HUES6 (cell line): ENCODE measurements around the gene TAMALIN.

ENCODE experiments used
- H3K27ac ChIP-seq: 2 replicates; pipeline ENCODE4 v1.7.0; 2013; ENCODE audit warnings: low read depth, mild to moderate bottlenecking, low read length, inconsistent platforms
- H3K27me3 ChIP-seq: 2 replicates; pipeline ENCODE4 v1.6.1; 2013; ENCODE audit warnings: low read length; ENCODE audit not compliant: control insufficient read depth, insufficient read depth
- H3K36me3 ChIP-seq: 2 replicates; pipeline ENCODE4 v1.6.1; 2013; ENCODE audit warnings: low read length; ENCODE audit not compliant: control insufficient read depth, insufficient read depth
- H3K4me1 ChIP-seq: 2 replicates; pipeline ENCODE4 v1.6.1; 2013; ENCODE audit warnings: low read length; ENCODE audit not compliant: control insufficient read depth, insufficient read depth
- H3K4me3 ChIP-seq: 2 replicates; pipeline ENCODE4 v1.5.1; 2013; ENCODE audit warnings: low read depth, low read length
- H3K9ac ChIP-seq: one replicate; pipeline ENCODE4 v1.6.1; 2013; ENCODE audit warnings: mild to moderate bottlenecking, low read length
- H3K9me3 ChIP-seq: 2 replicates; pipeline ENCODE4 v1.6.1; 2013; ENCODE audit warnings: low read depth, low read length; ENCODE audit not compliant: control insufficient read depth, insufficient read depth

The TAMALIN gene

DNA sequence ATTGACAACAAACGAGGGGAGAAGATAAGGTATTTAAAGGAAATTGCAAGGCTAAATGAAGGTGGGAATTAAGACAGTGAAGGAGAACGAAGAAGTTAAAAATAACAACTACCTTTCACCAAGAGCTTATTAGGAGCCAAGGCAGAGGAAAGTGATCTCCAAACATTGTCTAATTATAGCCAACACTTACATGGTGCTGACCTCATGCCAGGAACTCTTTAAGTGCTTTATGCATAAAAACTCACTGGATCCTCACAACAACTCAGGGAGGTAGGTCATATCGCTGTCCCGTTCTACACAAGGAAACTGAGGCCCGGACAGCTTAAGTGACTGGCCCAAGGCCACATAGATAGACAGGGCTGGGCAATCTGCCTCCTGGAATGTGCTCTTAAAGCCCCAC, 19.5 kb downstream of the TAMALIN start:
- Histone ChIP-seq H3K4me1 (peaks cover 25% of the 10 kb centered on the region), H3K4me3 (peak overlapping the region; percentile 59), H3K27ac (no peak overlapping the region), H3K9me3 (no peaks in the 10 kb centered on the region), H3K27me3 (peaks cover 29% of the 10 kb centered on the region), H3K9ac (no peak overlapping the region), H3K36me3 (no peaks in the 10 kb centered on the region)

DNA sequence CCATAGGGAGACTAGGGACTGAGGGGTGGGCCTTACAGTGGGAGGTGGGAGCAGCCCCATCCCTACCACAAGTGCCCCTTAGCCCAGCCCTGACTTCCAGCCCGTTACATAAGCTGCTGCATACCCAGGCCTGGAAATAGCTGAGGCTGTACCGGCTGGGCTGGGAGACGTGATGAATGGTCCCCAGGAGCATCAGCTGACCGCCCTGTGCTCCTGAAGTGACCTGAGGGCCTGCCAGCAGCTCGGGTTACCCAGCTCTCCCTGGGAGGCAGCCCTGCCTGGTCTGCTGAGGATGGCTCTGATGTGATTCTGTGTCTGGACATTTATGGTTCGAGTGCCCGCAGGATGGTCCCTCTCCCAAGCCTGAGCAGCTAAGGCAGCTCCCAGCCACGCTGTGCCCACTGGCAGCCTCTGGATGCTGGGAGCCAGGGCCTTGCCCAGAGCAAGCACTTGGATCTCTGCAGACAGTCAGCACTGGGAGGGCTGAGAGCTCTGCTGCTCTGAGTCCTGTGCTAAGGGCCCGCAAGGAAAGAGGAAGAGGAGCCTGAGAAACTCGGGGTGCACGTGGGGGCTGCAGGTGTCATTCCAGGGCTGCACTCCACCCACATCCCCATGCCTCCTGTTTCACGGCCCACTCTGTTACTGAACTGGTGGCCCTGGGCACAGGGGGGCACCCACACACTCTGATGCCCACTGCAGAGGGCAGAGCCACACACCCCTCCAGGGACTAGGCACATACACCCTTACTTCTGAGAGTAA, 20.5 kb downstream of the TAMALIN start:
- peaks cover 28% of the 10 kb centered on the region for H3K4me1 ChIP-seq

DNA sequence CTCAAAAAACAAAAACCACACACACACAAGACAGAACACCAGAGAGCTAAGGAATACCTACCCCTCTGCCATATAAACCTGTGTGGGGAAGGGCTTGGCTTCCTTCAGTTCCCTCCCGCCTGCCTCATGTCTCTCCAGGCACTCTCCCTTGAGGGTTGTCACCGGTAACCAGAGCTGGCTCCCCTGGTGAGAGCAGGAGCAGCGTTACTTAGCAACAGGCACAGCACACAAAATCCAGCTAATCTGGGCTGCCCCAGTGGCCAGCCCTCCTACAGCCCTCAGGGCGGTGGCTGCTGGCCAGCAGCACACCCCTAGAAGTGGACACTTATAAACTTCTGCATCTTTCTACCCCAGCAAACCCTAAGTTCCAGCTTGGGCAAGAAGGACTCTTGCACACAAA, 22.9 kb downstream of the TAMALIN start:
- Histone ChIP-seq H3K9ac (no peak overlapping the region), H3K4me1 (peaks cover 32% of the 10 kb centered on the region), H3K9me3 (no peaks in the 10 kb centered on the region)

More for the DNA sequence above, 20.5 kb downstream of the TAMALIN start:
- H3K9me3 ChIP-seq = no peaks in the 10 kb centered on the region
- H3K36me3 ChIP-seq = no peaks in the 10 kb centered on the region
- H3K27me3 ChIP-seq = peaks cover 21% of the 10 kb centered on the region
- no peak overlapping the region for H3K9ac ChIP-seq
- H3K27ac ChIP-seq = no peak overlapping the region
- H3K4me3 ChIP-seq = no peak overlapping the region

GRCh38 chr12:52032446-52032803, 25.7 kb downstream of the TAMALIN start:
- Histone ChIP-seq H3K4me1 (peaks cover 33% of the 10 kb centered on the region), H3K36me3 (no peaks in the 10 kb centered on the region), H3K4me3 (peak overlapping the region; percentile 51), H3K27ac (no peak overlapping the region; the same call in 1 of the 2 replicates), H3K27me3 (peaks cover 30% of the 10 kb centered on the region), H3K9ac (no peak overlapping the region), H3K9me3 (no peaks in the 10 kb centered on the region)

More for the DNA sequence above, 22.9 kb downstream of the TAMALIN start:
- H3K4me3 ChIP-seq = no peak overlapping the region
- peaks cover 12% of the 10 kb centered on the region for H3K27me3 ChIP-seq
- no peaks in the 10 kb centered on the region for H3K36me3 ChIP-seq
- H3K27ac ChIP-seq = no peak overlapping the region

DNA sequence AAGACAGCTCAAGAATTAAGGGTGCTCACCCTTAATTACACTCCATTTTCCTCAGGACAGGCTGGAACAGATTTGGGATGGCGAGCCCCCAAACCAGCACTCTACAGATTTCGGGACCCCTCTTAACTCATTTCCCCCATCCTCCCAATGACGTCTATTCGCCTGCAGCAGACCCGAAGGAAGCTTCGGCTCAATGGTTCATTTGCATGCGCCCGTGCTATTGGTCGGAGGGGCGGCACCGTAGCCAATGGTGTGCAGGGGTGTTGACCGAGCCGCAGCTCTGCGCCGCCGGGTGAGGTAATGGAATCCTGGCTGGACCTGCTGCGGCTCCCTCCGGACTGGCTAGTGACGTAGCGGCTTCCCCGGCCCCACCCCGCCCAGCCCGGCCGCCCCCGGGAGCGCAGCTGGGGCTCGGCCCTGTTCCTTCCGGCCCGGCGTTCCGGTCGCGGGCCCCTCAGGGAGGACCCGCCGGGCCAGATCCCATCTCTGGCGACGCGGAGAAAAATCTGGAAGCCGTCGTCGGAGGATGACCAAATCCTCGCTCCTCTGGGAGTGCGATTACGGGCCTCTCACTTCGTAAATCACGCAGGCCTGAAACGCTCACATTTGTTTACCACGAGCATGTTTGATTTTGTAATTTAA, 26.2 kb downstream of the TAMALIN start:
- H3K36me3 ChIP-seq = no peaks in the 10 kb centered on the region
- H3K27ac ChIP-seq = peak overlapping the region; percentile 46; the same call in 1 of the 2 replicates
- H3K27me3 ChIP-seq = peaks cover 33% of the 10 kb centered on the region
- peak overlapping the region; percentile 47 for H3K9ac ChIP-seq
- peak overlapping the region; percentile 53 for H3K4me3 ChIP-seq
- no peaks in the 10 kb centered on the region for H3K9me3 ChIP-seq
- peaks cover 33% of the 10 kb centered on the region for H3K4me1 ChIP-seq

DNA sequence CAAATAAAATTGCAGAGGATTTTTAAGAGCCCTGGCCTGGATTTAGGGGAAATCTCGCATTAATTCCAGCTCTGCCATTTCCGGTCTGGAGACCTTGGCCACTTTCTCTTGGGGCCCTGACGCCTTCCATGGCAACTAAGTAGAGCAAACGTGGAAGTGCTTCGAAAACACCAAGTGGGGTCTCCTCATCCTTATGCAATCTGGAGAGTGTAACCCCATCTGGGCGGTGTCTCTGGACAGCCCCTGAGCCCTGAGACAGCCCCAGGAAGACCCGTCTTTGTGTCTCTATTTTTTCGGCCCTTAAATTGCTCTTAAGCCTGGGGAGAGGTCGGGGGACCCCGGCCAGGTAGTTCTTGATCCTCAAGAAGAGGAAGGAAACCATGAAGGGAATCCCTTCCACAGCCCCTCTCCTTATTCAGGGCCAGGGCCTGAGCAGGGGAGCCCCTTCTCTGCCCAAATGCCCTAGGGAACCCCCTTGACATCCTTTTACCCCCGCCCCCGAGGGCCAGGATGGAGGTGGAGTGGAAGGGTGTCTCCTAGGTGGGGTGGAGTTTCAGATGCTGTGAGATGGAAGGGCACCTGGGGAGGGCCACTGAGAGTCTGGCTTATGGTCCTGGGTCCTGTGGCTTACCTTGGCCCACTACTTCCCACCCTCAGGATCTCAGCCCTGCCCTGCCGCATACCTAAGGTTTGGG, 26.8 kb downstream of the TAMALIN start:
- peak overlapping the region; percentile 47 for H3K9ac ChIP-seq
- no peaks in the 10 kb centered on the region for H3K9me3 ChIP-seq
- peaks cover 33% of the 10 kb centered on the region for H3K4me1 ChIP-seq
- H3K4me3 ChIP-seq = peak overlapping the region; percentile 53
- H3K27ac ChIP-seq = peak overlapping the region; percentile 46; the same call in 1 of the 2 replicates
- H3K27me3 ChIP-seq = peaks cover 33% of the 10 kb centered on the region
- H3K36me3 ChIP-seq = no peaks in the 10 kb centered on the region

DNA sequence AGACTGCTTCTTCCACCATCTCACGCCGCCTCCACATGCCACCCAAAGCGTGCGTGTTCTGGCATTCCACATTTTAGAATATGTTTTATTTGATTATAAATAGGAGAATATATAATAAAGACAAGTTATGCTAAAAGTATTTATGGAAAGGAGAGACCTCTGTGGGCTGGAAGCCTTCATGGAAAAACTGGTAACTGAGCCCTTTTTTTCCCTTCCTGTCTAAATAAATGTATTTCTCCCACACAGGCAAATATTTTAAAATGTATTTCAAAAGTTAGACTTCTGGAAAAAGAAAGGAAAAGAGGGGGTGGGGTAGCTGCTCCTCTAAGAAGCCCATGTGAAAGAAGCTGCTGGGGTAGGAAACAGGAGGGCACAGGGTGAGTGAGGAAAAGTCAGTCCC, 28.4 kb downstream of the TAMALIN start:
- Histone ChIP-seq H3K27me3 (peaks cover 33% of the 10 kb centered on the region), H3K27ac (no peak overlapping the region), H3K4me3 (no peak overlapping the region), H3K36me3 (no peaks in the 10 kb centered on the region), H3K4me1 (peaks cover 22% of the 10 kb centered on the region), H3K9me3 (no peaks in the 10 kb centered on the region), H3K9ac (no peak overlapping the region)

GRCh38 chr12:52035926-52036325, 29.2 kb downstream of the TAMALIN start:
- H3K36me3 ChIP-seq = no peaks in the 10 kb centered on the region
- H3K4me1 ChIP-seq = peaks cover 22% of the 10 kb centered on the region
- H3K9ac ChIP-seq = peak overlapping the region; percentile 74
- H3K4me3 ChIP-seq = peak overlapping the region; percentile 61
- peaks cover 33% of the 10 kb centered on the region for H3K27me3 ChIP-seq
- no peak overlapping the region for H3K27ac ChIP-seq
- H3K9me3 ChIP-seq = no peaks in the 10 kb centered on the region

DNA sequence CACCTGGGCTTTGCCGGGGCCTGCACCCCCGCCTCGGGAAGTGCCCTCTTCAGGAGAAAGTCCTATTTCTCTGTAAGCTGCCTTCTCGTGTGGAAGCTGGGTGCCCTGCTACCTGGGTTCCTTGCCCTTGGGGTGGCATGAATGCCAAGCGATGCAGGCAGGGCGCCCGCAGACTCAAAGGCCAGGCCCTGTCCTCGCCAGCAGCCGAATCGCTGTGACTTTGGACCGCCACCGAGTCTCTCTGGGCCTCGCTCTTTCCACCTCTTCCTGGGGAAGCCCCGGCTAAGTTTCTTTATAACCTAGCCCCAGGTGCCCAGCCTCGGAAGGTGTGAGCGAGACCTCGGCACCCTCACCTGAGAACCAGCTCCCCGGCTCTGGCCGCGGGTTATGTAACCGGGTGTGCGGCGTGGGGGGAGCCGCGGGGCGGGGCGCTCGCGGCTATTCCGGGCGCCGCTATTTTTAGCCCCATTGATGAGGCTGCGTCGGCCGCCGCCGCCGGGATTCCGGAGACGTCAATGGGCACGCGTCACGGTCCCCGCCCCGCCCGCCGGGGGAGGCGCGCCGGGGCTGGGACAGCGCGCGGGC, 29.9 kb downstream of the TAMALIN start:
- H3K27ac ChIP-seq = peak overlapping the region; percentile 49; the same call in 1 of the 2 replicates
- peak overlapping the region; percentile 74 for H3K9ac ChIP-seq
- H3K4me1 ChIP-seq = peaks cover 22% of the 10 kb centered on the region

DNA sequence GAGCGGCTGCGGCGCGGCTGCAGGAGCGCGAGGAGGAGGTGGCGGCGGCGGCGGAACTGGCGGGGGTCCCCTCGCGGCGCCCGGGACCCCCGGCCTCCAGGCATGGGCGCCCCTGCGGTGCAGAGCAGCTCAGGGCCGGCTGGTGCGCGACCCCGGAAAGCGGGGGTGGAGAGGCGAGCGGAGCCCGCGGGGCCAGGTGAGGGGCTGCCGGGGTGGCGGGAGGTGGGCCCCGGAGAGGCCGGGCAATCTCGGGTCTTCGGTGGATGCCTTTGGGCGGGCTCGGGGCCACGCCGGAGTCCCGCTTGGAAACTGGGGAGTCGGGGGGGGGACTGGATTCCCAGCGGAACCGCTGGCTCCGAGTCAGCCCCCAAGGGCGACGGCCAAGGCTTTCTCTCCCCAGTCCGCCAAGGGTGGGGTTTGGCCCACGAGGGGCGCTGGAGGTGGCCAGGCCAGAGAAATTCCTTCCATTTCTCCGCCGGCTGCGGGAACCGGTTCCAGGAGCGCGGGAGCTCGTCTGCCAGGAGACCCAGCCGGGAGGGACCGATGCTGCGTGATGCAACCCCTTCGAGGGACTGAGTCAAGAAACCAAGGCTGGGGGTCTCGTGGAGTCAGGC, 30.6 kb downstream of the TAMALIN start:
- H3K4me3 ChIP-seq = peak overlapping the region; percentile 76
- H3K9me3 ChIP-seq = no peaks in the 10 kb centered on the region
- no peaks in the 10 kb centered on the region; the same call in 1 of the 2 replicates for H3K36me3 ChIP-seq
- H3K27ac ChIP-seq = peak overlapping the region; percentile 75; the same call in 1 of the 2 replicates
- peaks cover 17% of the 10 kb centered on the region for H3K4me1 ChIP-seq
- H3K9ac ChIP-seq = peak overlapping the region; percentile 87
- peaks cover 33% of the 10 kb centered on the region for H3K27me3 ChIP-seq

More for the DNA sequence above, 29.9 kb downstream of the TAMALIN start:
- H3K36me3 ChIP-seq = no peaks in the 10 kb centered on the region
- peak overlapping the region; percentile 61 for H3K4me3 ChIP-seq
- H3K27me3 ChIP-seq = peaks cover 33% of the 10 kb centered on the region
- no peaks in the 10 kb centered on the region for H3K9me3 ChIP-seq
